ENCODE results near the gene TSPAN16. TPM values are rescaled to one million over a fixed set of nuclear protein-coding genes. Genes with fewer than 3 reads are reported as not detected.

Gene TSPAN16
- total RNA-seq, 1 experiment from 2014 or later, result not detected

- no peak for TF ChIP-seq ZNF512 (CRISPR knock-in tag; IDR thresholded peaks at IDR 0.05; ENCODE audit: borderline replicate concordance)
These were observed 2.2 kb upstream of the TSPAN16 start (continued) for GRCh38 chr19:11293433-11294389.

GRCh38 chr19:11295180-11295579 is 780 bp upstream of the TSPAN16 start:
- H3K4me1 Mint-ChIP-seq, result peaks cover 12% of the 10 kb centered on the region

More at GRCh38 chr19:11295180-11295579, 780 bp upstream of the TSPAN16 start:
- ATAC-seq (no peak), DNase-seq (ENCODE audit: low spot score) (no peak)
- ChIA-PET POLR2A (no interaction called here), CTCF (interaction anchor here (0.5 to 3.1 kb wide), 6 partner anchors 26 to 123 kb away, joined by 3 to 35 read pairs (median 4); partner anchors contain the start of gene EPOR)
- Mint-ChIP-seq H3K4me3 (no peak overlapping the region), H3K27me3 (ENCODE audit: low read depth) (no peaks in the 10 kb centered on the region; the same call in 1 of the 2 replicates), H3K36me3 (no peaks in the 10 kb centered on the region), H3K9me3 (no peaks in the 10 kb centered on the region), H3K27ac (no peak overlapping the region)
- no peak for TF ChIP-seq IRF1 (CRISPR knock-in tag; IDR thresholded peaks at IDR 0.05)
- TF ChIP-seq CREM (CRISPR knock-in tag; IDR thresholded peaks at IDR 0.05), result no peak
- no peak for TF ChIP-seq ZNF425 (CRISPR knock-in tag; conservative IDR thresholded peaks at IDR 0.05)
- no peak for TF ChIP-seq CTCF (IDR thresholded peaks at IDR 0.05)
- TF ChIP-seq E2F4 (CRISPR knock-in tag; IDR thresholded peaks at IDR 0.05; ENCODE audit: borderline replicate concordance, low read depth), result no peak
- TF ChIP-seq SOX15 (CRISPR knock-in tag; IDR thresholded peaks at IDR 0.05), result no peak
- no peak for TF ChIP-seq ZNF138 (CRISPR knock-in tag; conservative IDR thresholded peaks at IDR 0.05)
- no peak for TF ChIP-seq NR1H2 (CRISPR knock-in tag; IDR thresholded peaks at IDR 0.05)
- no peak for TF ChIP-seq AR (CRISPR knock-in tag; IDR thresholded peaks at IDR 0.05)
- no peak for TF ChIP-seq GABPB1 (CRISPR knock-in tag; IDR thresholded peaks at IDR 0.05)
- no peak for TF ChIP-seq RORB (CRISPR knock-in tag; IDR thresholded peaks at IDR 0.05)
- TF ChIP-seq RELA (CRISPR knock-in tag; IDR thresholded peaks at IDR 0.05; ENCODE audit: borderline replicate concordance), result no peak
- TF ChIP-seq HMGXB4 (CRISPR knock-in tag; IDR thresholded peaks at IDR 0.05), result no peak
- no peak for TF ChIP-seq ZBTB43 (CRISPR knock-in tag; IDR thresholded peaks at IDR 0.05)
- no peak for TF ChIP-seq FOXK1 (CRISPR knock-in tag; IDR thresholded peaks at IDR 0.05)
- TF ChIP-seq TP53 (CRISPR knock-in tag; IDR thresholded peaks at IDR 0.05), result no peak
- TF ChIP-seq ESRRA (CRISPR knock-in tag; IDR thresholded peaks at IDR 0.05; ENCODE audit: borderline replicate concordance), result no peak
- TF ChIP-seq ZNF263 (CRISPR knock-in tag; IDR thresholded peaks at IDR 0.05; ENCODE audit: low read depth), result no peak
- no peak for TF ChIP-seq NFYB (CRISPR knock-in tag; conservative IDR thresholded peaks at IDR 0.05; ENCODE audit: low read depth)

Data from WTC11 (cell line).